ENCODE data around the gene IL17D. TPM values are rescaled to one million over a fixed set of nuclear protein-coding genes. Genes with fewer than 3 reads are reported as not detected.

The IL17D gene
- total RNA-seq, 1 experiment from 2014 or later = 2.2 TPM

- no peak overlapping the region for H3K4me3 ChIP-seq (ENCODE audit: low read depth, low read length)
- no peaks in the 10 kb centered on the region for H3K9me3 ChIP-seq
- H3K27ac Mint-ChIP-seq (ENCODE audit: unreplicated experiment) = no peak overlapping the region
- no peaks in the 10 kb centered on the region for H3K27me3 ChIP-seq (replicated peaks; ENCODE audit: control insufficient read depth, insufficient read depth, low read length)
- no peaks in the 10 kb centered on the region for H3K9me3 Mint-ChIP-seq (ENCODE audit: unreplicated experiment)
- TF ChIP-seq CTCF (IDR thresholded peaks at IDR 0.05; ENCODE audit: insufficient read depth in 1 of 2, low read depth in 1 of 2, low read length in 1 of 2, severe bottlenecking in 1 of 2, unreplicated experiment in 1 of 2) = no peak
- peaks cover 9% of the 10 kb centered on the region; the same call in 1 of the 2 replicates for H3K4me1 ChIP-seq
- no peaks in the 10 kb centered on the region for H3K4me1 Mint-ChIP-seq (ENCODE audit: low read depth, unreplicated experiment)
- intact Hi-C loops (cut with micrococcal nuclease; ENCODE audit: unreplicated experiment) = no loop called here
- H3K4me3 Mint-ChIP-seq (ENCODE audit: unreplicated experiment) = no peak overlapping the region
- H3K36me3 ChIP-seq (ENCODE audit: control insufficient read depth, insufficient read depth, low read length) = no peaks in the 10 kb centered on the region
- ChIA-PET POLR2A (no interaction called here), CTCF (no interaction called here)
- BruUV-seq (replicated peaks) = no TSS peak
- H3K27me3 Mint-ChIP-seq (ENCODE audit: insufficient read depth, unreplicated experiment) = no peaks in the 10 kb centered on the region
- no peak for DNase-seq
- no peaks in the 10 kb centered on the region for H3K36me3 Mint-ChIP-seq (ENCODE audit: insufficient read depth, unreplicated experiment)
These were observed 34.3 kb upstream of the IL17D start for GRCh38 chr13:20669162-20669561.

- ChIA-PET POLR2A (no interaction called here), CTCF (no interaction called here)
These were observed 31.7 kb upstream of the IL17D start for GRCh38 chr13:20671789-20672188.

GRCh38 chr13:20672772-20673171 lies 30.7 kb upstream of the IL17D start:
- Mint-ChIP-seq H3K36me3 (ENCODE audit: insufficient read depth, unreplicated experiment) (no peaks in the 10 kb centered on the region), H3K27ac (ENCODE audit: unreplicated experiment) (no peak overlapping the region), H3K4me3 (ENCODE audit: unreplicated experiment) (no peak overlapping the region), H3K9me3 (ENCODE audit: unreplicated experiment) (no peaks in the 10 kb centered on the region), H3K4me1 (ENCODE audit: low read depth, unreplicated experiment) (no peaks in the 10 kb centered on the region), H3K27me3 (ENCODE audit: insufficient read depth, unreplicated experiment) (no peaks in the 10 kb centered on the region)
- no peaks in the 10 kb centered on the region for H3K9me3 ChIP-seq
- intact Hi-C loops (cut with micrococcal nuclease; ENCODE audit: unreplicated experiment) = no loop called here
- TF ChIP-seq CTCF (IDR thresholded peaks at IDR 0.05; ENCODE audit: insufficient read depth in 1 of 2, low read depth in 1 of 2, low read length in 1 of 2, severe bottlenecking in 1 of 2, unreplicated experiment in 1 of 2) = no peak
- POLR2A ChIA-PET = no interaction called here
- no peaks in the 10 kb centered on the region for H3K36me3 ChIP-seq (ENCODE audit: control insufficient read depth, insufficient read depth, low read length)
- no peak for DNase-seq
- H3K27me3 ChIP-seq (replicated peaks; ENCODE audit: control insufficient read depth, insufficient read depth, low read length) = no peaks in the 10 kb centered on the region
- CTCF ChIA-PET = no interaction called here
- H3K4me1 ChIP-seq = no peaks in the 10 kb centered on the region
- BruUV-seq (replicated peaks) = no TSS peak
- H3K4me3 ChIP-seq (ENCODE audit: low read depth, low read length) = no peak overlapping the region

More at GRCh38 chr13:20671789-20672188, 31.7 kb upstream of the IL17D start:
- Mint-ChIP-seq H3K27ac (ENCODE audit: unreplicated experiment) (no peak overlapping the region), H3K9me3 (ENCODE audit: unreplicated experiment) (no peaks in the 10 kb centered on the region), H3K27me3 (ENCODE audit: insufficient read depth, unreplicated experiment) (no peaks in the 10 kb centered on the region), H3K4me1 (ENCODE audit: low read depth, unreplicated experiment) (no peaks in the 10 kb centered on the region), H3K36me3 (ENCODE audit: insufficient read depth, unreplicated experiment) (no peaks in the 10 kb centered on the region), H3K4me3 (ENCODE audit: unreplicated experiment) (no peak overlapping the region)
- Histone ChIP-seq H3K4me3 (ENCODE audit: low read depth, low read length) (no peak overlapping the region), H3K4me1 (peaks cover 4% of the 10 kb centered on the region; the same call in 1 of the 2 replicates), H3K36me3 (ENCODE audit: control insufficient read depth, insufficient read depth, low read length) (no peaks in the 10 kb centered on the region), H3K27me3 (replicated peaks; ENCODE audit: control insufficient read depth, insufficient read depth, low read length) (no peaks in the 10 kb centered on the region), H3K9me3 (no peaks in the 10 kb centered on the region)
- no peak for DNase-seq
- intact Hi-C loops (cut with micrococcal nuclease; ENCODE audit: unreplicated experiment) = no loop called here
- no peak for TF ChIP-seq CTCF (IDR thresholded peaks at IDR 0.05; ENCODE audit: insufficient read depth in 1 of 2, low read depth in 1 of 2, low read length in 1 of 2, severe bottlenecking in 1 of 2, unreplicated experiment in 1 of 2)
- no TSS peak for BruUV-seq (replicated peaks)

Measured in Caco-2 (cell line).